ENCODE data around the gene IL18R1. TPM values are rescaled to one million over a fixed set of nuclear protein-coding genes. Genes with fewer than 3 reads are reported as not detected.

The IL18R1 gene
- polyA plus RNA-seq, 4 donors: 2.2 to 5.2 (median 3.9) TPM

DNA sequence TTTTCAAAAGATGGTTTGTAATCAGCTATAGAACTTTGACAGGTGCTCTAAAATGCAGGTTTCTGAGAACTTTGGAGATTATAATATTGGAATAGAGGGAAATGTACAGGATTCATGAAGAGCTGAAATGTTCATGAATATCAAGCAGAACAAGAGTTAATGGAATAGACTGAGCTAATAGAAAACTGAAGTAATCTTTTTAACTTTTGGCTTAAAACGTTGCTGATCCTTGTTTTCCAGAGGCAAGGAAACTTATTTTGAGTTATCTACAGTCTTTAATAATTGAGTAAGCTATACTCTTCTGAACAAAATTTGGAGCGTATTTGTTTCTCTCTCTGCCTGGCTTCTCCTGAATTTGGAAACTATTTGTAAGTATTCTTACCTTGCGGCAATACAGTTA lies 56.6 kb downstream of the IL18R1 start:
- FAIRE-seq: no peak
- no peaks in the 10 kb centered on the region for H3K27me3 ChIP-seq (ENCODE audit: control insufficient read depth in 3 of 3, insufficient read depth in 3 of 3, low read length in 3 of 3)
- 80 to 91% (median 84%) methylated on average over 3 of the region's 3 CpGs for WGBS, 3 donors

DNA sequence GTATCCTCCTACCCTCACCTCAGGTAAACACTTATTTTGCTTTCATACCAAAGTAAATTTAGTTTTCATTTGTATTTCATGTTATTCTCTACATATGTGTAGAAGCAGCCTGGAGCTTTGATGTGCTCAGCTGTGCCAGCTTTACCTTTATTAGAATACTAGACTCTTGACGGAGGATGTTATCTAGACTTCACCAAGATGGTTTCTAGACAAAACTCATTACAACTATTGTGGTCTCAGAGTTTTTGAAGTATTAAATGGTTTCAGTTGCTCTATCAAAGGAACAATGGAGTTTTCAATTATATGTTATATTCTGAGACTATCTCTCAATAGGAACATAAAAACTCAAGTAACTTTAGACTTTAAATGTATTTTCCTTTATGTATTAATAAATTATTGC lies 62.4 kb downstream of the IL18R1 start:
- H3K27me3 ChIP-seq (ENCODE audit: control insufficient read depth in 3 of 3, insufficient read depth in 3 of 3, low read length in 3 of 3): peaks cover 0 to 2% (median 0%) of the 10 kb centered on the region in 3 donors
- H3K4me3 ChIP-seq (ENCODE audit: low read depth in 1 of 3, low read length in 3 of 3): no peak overlapping the region
- no peak for DNase-seq
- WGBS, 3 donors: 79 to 88% (median 81%) methylated on average over 1 of the region's 1 CpG
- no peak for FAIRE-seq
- H3K9me3 ChIP-seq (ENCODE audit: control insufficient read depth in 2 of 2, insufficient read depth in 1 of 2, low read depth in 1 of 2, low read length in 1 of 2): no peaks in the 10 kb centered on the region
- no peaks in the 10 kb centered on the region for H3K36me3 ChIP-seq (ENCODE audit: control insufficient read depth in 3 of 3, insufficient read depth in 2 of 3, low read depth in 1 of 3, low read length in 3 of 3)
- H3K27ac ChIP-seq (ENCODE audit: low read depth in 1 of 3, low read length in 2 of 3): peak overlapping the region in 2 of 3 donors; percentile 37 to 47
- H3K4me1 ChIP-seq (ENCODE audit: control insufficient read depth in 3 of 3, insufficient read depth in 2 of 3, low read depth in 1 of 3, low read length in 2 of 3): no peaks in the 10 kb centered on the region

More for the DNA sequence above, 56.6 kb downstream of the IL18R1 start:
- Histone ChIP-seq H3K36me3 (ENCODE audit: control insufficient read depth in 3 of 3, insufficient read depth in 2 of 3, low read depth in 1 of 3, low read length in 3 of 3) (no peaks in the 10 kb centered on the region), H3K9me3 (ENCODE audit: control insufficient read depth in 2 of 2, insufficient read depth in 1 of 2, low read depth in 1 of 2, low read length in 1 of 2) (peaks cover 0 to 12% of the 10 kb centered on the region in 2 donors), H3K27ac (ENCODE audit: low read depth in 1 of 3, low read length in 2 of 3) (no peak overlapping the region), H3K4me3 (ENCODE audit: low read depth in 1 of 3, low read length in 3 of 3) (no peak overlapping the region), H3K4me1 (ENCODE audit: control insufficient read depth in 3 of 3, insufficient read depth in 2 of 3, low read depth in 1 of 3, low read length in 2 of 3) (no peaks in the 10 kb centered on the region)
- no peak for DNase-seq

- no peak overlapping the region for H3K4me3 ChIP-seq (ENCODE audit: low read depth in 1 of 3, low read length in 3 of 3)
- no peaks in the 10 kb centered on the region for H3K9me3 ChIP-seq (ENCODE audit: control insufficient read depth in 2 of 2, insufficient read depth in 1 of 2, low read depth in 1 of 2, low read length in 1 of 2)
- 40 to 56% (median 45%) methylated on average over 2 of the region's 2 CpGs for WGBS, 3 donors
- peaks cover 0 to 2% (median 0%) of the 10 kb centered on the region in 3 donors for H3K27me3 ChIP-seq (ENCODE audit: control insufficient read depth in 3 of 3, insufficient read depth in 3 of 3, low read length in 3 of 3)
- H3K36me3 ChIP-seq (ENCODE audit: control insufficient read depth in 3 of 3, insufficient read depth in 2 of 3, low read depth in 1 of 3, low read length in 3 of 3): no peaks in the 10 kb centered on the region
- DNase-seq (peak in 1 of 2 donors; percentile 57), FAIRE-seq (no peak)
- H3K4me1 ChIP-seq (ENCODE audit: control insufficient read depth in 3 of 3, insufficient read depth in 2 of 3, low read depth in 1 of 3, low read length in 2 of 3): no peaks in the 10 kb centered on the region
- H3K27ac ChIP-seq (ENCODE audit: low read depth in 1 of 3, low read length in 2 of 3): no peak overlapping the region
Observed at GRCh38 chr2:102418421-102418961, 62.9 kb downstream of the IL18R1 start.

DNA sequence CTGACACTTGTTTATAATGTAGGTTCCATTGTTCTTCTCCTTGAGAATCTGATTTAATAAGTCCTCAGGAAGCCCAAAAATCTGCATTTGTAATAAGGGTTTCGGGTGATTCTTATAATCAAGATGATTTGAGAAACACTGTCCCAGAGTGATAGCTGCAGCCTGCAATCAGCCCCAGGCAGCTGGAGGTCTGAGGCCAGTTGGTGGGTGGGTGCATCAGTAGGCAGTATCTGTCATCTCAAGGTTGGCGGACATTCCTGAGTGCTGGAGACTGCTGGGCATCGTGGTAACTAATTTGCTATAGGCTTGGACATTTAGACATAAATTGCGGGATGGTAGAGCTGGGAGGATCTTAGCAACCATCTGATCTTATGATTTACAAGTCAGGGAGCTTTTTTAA lies 64.7 kb downstream of the IL18R1 start:
- FAIRE-seq (no peak), DNase-seq (no peak)
- 84 to 87% (median 85%) methylated on average over 4 of the region's 4 CpGs for WGBS, 3 donors
- Histone ChIP-seq H3K27me3 (ENCODE audit: control insufficient read depth in 3 of 3, insufficient read depth in 3 of 3, low read length in 3 of 3) (peaks cover 0 to 2% (median 0%) of the 10 kb centered on the region in 3 donors), H3K4me3 (ENCODE audit: low read depth in 1 of 3, low read length in 3 of 3) (no peak overlapping the region), H3K36me3 (ENCODE audit: control insufficient read depth in 3 of 3, insufficient read depth in 2 of 3, low read depth in 1 of 3, low read length in 3 of 3) (no peaks in the 10 kb centered on the region), H3K4me1 (ENCODE audit: control insufficient read depth in 3 of 3, insufficient read depth in 2 of 3, low read depth in 1 of 3, low read length in 2 of 3) (no peaks in the 10 kb centered on the region), H3K27ac (ENCODE audit: low read depth in 1 of 3, low read length in 2 of 3) (peak overlapping the region in 1 of 3 donors; percentile 55), H3K9me3 (ENCODE audit: control insufficient read depth in 2 of 2, insufficient read depth in 1 of 2, low read depth in 1 of 2, low read length in 1 of 2) (no peaks in the 10 kb centered on the region)

DNA sequence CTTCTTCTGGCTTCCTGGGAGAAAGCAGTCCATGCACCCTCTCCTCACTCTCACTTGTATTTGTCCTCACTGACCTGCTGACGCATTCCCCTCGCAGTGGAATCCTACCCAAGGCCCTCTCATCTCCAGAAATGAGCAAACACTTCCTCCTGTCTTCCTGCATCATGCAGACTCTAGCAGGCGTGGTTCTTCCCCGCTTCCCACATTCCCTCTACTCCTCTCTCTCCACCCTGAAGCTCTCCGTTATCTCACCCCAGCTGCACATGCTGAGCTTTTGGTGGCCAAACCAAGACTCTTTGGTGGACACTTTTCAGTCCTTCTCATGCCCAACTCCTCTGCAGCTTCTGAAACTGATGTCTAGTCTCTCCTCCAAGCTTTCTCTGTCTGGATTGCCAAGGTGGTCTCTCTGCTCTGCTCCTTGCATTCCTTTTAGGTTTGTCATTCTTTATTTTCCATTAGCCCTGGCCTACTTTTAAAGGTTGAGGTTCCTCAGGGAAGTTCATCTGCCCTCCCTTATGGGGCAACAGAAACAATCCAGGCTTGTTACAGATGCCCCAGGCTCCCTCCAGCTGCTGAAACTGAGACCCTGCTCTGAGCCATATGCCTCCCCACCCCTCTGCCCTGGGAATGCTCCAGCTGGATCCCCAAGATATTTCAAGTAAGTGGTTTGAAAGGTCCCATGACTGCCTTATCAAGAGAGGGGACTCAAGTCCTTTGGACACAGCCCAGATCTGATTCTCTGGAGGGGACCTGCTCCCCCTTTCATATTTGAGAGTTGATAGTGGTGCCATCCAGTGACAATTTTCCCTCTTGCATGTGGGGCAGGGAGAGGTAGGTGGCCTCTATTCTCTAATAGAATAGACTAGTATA lies 66.5 kb downstream of the IL18R1 start:
- H3K4me1 ChIP-seq (ENCODE audit: control insufficient read depth in 3 of 3, insufficient read depth in 2 of 3, low read depth in 1 of 3, low read length in 2 of 3): no peaks in the 10 kb centered on the region
- peaks cover 0 to 2% (median 0%) of the 10 kb centered on the region in 3 donors for H3K27me3 ChIP-seq (ENCODE audit: control insufficient read depth in 3 of 3, insufficient read depth in 3 of 3, low read length in 3 of 3)
- DNase-seq: no peak
- 56 to 75% (median 72%) methylated on average over 5 of the region's 5 CpGs for WGBS, 3 donors
- no peak for FAIRE-seq
- no peaks in the 10 kb centered on the region for H3K9me3 ChIP-seq (ENCODE audit: control insufficient read depth in 2 of 2, insufficient read depth in 1 of 2, low read depth in 1 of 2, low read length in 1 of 2)
- no peak overlapping the region for H3K4me3 ChIP-seq (ENCODE audit: low read depth in 1 of 3, low read length in 3 of 3)
- H3K27ac ChIP-seq (ENCODE audit: low read depth in 1 of 3, low read length in 2 of 3): peak overlapping the region in 1 of 3 donors; percentile 30
- no peaks in the 10 kb centered on the region for H3K36me3 ChIP-seq (ENCODE audit: control insufficient read depth in 3 of 3, insufficient read depth in 2 of 3, low read depth in 1 of 3, low read length in 3 of 3)

DNA sequence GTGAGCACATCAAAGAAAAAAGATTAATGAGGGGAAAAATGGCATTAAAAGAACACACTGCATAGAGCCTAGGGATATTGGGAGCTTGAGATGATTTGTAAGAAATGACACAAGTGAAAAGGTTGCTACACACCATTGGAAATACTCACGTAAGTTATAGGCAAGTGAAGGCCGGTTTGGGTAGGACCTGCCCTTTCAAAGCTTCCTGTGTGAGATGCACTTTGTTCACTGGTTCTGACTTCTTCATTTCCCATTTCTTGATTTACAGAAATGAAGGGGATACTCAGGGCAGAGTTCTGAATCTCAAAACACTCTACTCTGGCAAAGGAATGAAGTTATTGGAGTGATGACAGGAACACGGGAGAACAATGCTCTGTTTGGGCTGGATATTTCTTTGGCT lies 67.3 kb downstream of the IL18R1 start, which contains the start of gene IL18RAP:
Gene IL18RAP, plus strand, starts transcription at position 251 of the 400 bp plus-strand sequence. Its CDS starts 118 bp downstream, at position 369.
- WGBS, 3 donors: 64 to 78% (median 67%) methylated on average over 3 of the region's 3 CpGs
- H3K36me3 ChIP-seq (ENCODE audit: control insufficient read depth in 3 of 3, insufficient read depth in 2 of 3, low read depth in 1 of 3, low read length in 3 of 3): no peaks in the 10 kb centered on the region
- H3K4me3 ChIP-seq (ENCODE audit: low read depth in 1 of 3, low read length in 3 of 3): no peak within 1 kb of the TSS
- H3K27ac ChIP-seq (ENCODE audit: low read depth in 1 of 3, low read length in 2 of 3): peak within 1 kb of the TSS in 1 of 3 donors; percentile 30
- no peaks in the 10 kb centered on the region for H3K9me3 ChIP-seq (ENCODE audit: control insufficient read depth in 2 of 2, insufficient read depth in 1 of 2, low read depth in 1 of 2, low read length in 1 of 2)
- DNase-seq (no peak), FAIRE-seq (no peak)
- no peaks in the 10 kb centered on the region for H3K4me1 ChIP-seq (ENCODE audit: control insufficient read depth in 3 of 3, insufficient read depth in 2 of 3, low read depth in 1 of 3, low read length in 2 of 3)
- H3K27me3 ChIP-seq (ENCODE audit: control insufficient read depth in 3 of 3, insufficient read depth in 3 of 3, low read length in 3 of 3): no peaks in the 10 kb centered on the region

DNA sequence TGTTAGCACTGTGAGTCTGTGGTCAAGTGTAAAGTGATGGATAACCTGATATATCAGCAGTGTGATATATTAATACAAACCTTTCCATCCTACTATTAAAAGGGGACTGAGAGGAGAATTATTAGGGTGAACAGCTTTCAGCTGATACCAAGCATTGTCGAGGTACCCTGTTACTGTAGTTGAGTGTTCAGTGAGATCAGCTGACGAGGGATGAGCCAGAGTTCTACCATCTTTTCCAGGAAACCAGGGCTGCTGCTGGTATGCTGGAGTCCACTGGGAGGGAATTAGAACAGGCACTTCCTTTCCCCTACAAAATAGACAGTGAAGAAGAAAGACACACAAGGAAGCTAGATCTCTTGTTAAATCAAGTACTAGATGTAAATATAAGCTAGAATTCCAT lies 67.8 kb downstream of the IL18R1 start:
- no peaks in the 10 kb centered on the region for H3K9me3 ChIP-seq (ENCODE audit: control insufficient read depth in 2 of 2, insufficient read depth in 1 of 2, low read depth in 1 of 2, low read length in 1 of 2)
- no peaks in the 10 kb centered on the region for H3K4me1 ChIP-seq (ENCODE audit: control insufficient read depth in 3 of 3, insufficient read depth in 2 of 3, low read depth in 1 of 3, low read length in 2 of 3)
- no peak overlapping the region for H3K27ac ChIP-seq (ENCODE audit: low read depth in 1 of 3, low read length in 2 of 3)
- FAIRE-seq: no peak
- H3K36me3 ChIP-seq (ENCODE audit: control insufficient read depth in 3 of 3, insufficient read depth in 2 of 3, low read depth in 1 of 3, low read length in 3 of 3): no peaks in the 10 kb centered on the region
- no peak overlapping the region for H3K4me3 ChIP-seq (ENCODE audit: low read depth in 1 of 3, low read length in 3 of 3)
- no peak for DNase-seq
- WGBS, 3 donors: 70 to 82% (median 82%) methylated on average over 2 of the region's 2 CpGs
- no peaks in the 10 kb centered on the region for H3K27me3 ChIP-seq (ENCODE audit: control insufficient read depth in 3 of 3, insufficient read depth in 3 of 3, low read length in 3 of 3)

DNA sequence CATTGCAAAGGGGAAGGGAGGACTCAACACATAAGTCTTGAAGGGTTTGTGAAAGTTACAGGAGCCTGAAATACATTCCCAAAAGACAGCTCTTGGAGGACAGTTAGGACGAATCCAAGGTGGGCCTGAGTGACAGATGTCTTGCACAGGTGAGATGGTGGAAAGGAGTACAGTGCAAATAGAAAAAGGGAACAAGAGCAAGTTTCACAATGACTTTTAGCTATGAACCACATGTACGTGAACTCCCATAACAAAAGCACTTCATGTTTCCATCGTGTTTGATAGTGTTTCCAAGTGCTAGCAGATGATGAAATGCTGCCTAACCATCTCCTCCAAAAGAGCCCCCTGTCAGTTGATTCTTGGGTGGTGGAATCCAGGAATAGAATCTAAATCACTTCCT lies 69.2 kb downstream of the IL18R1 start:
- Histone ChIP-seq H3K9me3 (ENCODE audit: control insufficient read depth in 2 of 2, insufficient read depth in 1 of 2, low read depth in 1 of 2, low read length in 1 of 2) (no peaks in the 10 kb centered on the region), H3K4me3 (ENCODE audit: low read depth in 1 of 3, low read length in 3 of 3) (no peak overlapping the region), H3K27me3 (ENCODE audit: control insufficient read depth in 3 of 3, insufficient read depth in 3 of 3, low read length in 3 of 3) (no peaks in the 10 kb centered on the region), H3K4me1 (ENCODE audit: control insufficient read depth in 3 of 3, insufficient read depth in 2 of 3, low read depth in 1 of 3, low read length in 2 of 3) (no peaks in the 10 kb centered on the region), H3K27ac (ENCODE audit: low read depth in 1 of 3, low read length in 2 of 3) (no peak overlapping the region), H3K36me3 (ENCODE audit: control insufficient read depth in 3 of 3, insufficient read depth in 2 of 3, low read depth in 1 of 3, low read length in 3 of 3) (no peaks in the 10 kb centered on the region)
- no peak for DNase-seq
- WGBS, 3 donors: 52 to 55% (median 52%) methylated on average over 3 of the region's 3 CpGs
- FAIRE-seq: no peak
